ENCODE data around the gene SLC13A1.
A peak's percentile ranks its signal among the peaks of the same experiment; 100 is the strongest.

SLC13A1 gene

DNA sequence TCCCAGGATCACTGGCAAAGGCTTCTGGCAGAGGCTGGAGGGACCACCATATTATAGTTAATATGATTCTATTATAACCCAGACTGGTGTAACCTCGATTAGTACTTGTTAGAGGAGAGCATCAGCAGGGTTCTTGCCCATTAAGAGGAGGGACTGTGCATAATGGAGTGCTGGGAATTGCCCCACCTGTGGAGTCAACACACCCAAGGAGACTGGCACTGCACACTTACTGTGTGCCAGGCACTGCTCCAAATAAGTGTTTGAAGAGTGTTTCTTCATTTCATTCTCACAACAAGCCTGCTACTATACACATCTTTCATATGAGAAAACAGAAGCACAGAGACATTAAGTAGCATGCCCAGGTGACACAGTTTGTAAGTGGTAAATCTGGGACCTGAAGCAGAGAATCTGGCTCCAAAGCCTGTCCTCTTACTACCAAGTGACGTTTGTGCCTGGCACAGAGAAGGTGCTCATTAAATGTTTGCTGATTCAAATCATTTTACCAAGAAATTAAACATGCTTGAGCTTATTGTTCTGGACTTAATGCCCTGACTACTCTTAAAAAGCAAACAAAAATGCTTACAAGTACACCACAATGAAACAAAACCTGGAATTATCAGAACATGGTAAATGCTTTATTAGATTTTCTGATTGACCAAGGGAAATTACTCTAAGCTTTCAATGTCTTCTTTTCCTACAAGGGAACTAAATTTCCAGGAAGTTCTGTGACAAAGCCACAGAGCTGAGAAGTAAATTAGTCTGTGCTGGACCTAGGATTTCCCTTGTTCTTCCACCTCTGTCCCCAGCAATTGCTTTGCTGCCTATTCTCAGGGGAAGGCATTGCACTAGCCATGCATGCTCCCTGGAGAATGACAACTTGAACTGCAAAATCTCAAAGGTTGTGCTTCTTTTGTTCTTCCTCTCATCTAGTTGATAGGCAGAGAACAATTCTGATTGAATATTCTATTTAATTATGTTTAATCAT is 809 bp downstream of the SLC13A1 start:
- TF ChIP-seq POLR2AphosphoS5 (IDR thresholded peaks at IDR 0.05; ENCODE audit: low read depth, low read length) = no peak
- DNase-seq (ENCODE audit: insufficient read length, low spot score) = no peak
- FAIRE-seq = no peak

DNA sequence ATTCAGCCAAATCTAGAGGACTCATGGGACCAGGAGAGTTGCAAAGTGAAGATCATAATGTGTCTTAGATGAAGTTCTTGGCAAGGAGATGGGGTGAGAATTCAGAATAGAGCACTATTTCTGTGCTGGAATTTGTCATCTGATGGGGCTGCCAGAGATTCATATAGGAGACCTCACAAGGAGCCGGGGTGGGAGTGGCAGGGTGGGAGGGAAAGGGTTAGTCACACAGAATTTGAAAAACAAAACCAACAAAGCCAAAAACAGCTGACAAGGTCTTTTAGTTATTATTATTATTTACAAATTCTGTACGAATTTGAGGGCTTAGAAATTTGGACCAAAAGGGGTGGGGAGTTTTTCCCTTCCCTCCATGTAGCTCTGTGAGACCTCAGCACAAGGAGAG is 1.7 kb downstream of the SLC13A1 start:
- FAIRE-seq = no peak
- DNase-seq (ENCODE audit: insufficient read length, low spot score) = no peak
- no peak for TF ChIP-seq PAX5 (IDR thresholded peaks at IDR 0.05; ENCODE audit: insufficient read depth, low read length, severe bottlenecking)
- TF ChIP-seq TAF1 (IDR thresholded peaks at IDR 0.05; ENCODE audit: low read depth, low read length) = no peak
- no peak for TF ChIP-seq POLR2A (IDR thresholded peaks at IDR 0.05; ENCODE audit: low read depth, low read length)
- TF ChIP-seq POU2F2 (IDR thresholded peaks at IDR 0.05; ENCODE audit: low read depth, low read length) = no peak
- TF ChIP-seq SPI1 (IDR thresholded peaks at IDR 0.05; ENCODE audit: low read depth, low read length) = no peak

DNA sequence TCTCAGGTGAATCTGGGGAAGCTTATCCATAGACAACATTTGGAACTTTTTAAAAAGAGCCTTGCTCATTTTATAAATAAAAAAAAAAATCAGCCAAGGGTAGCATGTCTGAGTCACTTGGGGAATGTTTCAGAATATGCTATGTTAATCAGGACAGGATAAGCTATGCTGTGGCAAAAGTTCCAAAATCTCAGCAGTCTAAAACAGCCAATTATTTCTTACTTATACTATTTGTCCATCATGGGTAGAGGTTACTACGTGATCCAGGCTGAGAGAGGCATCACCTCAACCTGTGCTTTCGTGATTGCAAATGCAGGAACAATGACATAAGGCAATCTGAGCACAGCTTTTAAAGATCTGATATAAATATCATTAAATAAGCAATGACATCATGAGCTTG is 6.5 kb downstream of the SLC13A1 start:
- DNase-seq (ENCODE audit: insufficient read length, low spot score) = no peak
- TF ChIP-seq POU2F2 (IDR thresholded peaks at IDR 0.05; ENCODE audit: low read depth, low read length) = no peak
- no peak for TF ChIP-seq TAF1 (IDR thresholded peaks at IDR 0.05; ENCODE audit: low read depth, low read length)
- no peak for TF ChIP-seq POLR2A (IDR thresholded peaks at IDR 0.05; ENCODE audit: low read depth, low read length)
- no peak for TF ChIP-seq SPI1 (IDR thresholded peaks at IDR 0.05; ENCODE audit: low read depth, low read length)
- TF ChIP-seq PAX5 (IDR thresholded peaks at IDR 0.05; ENCODE audit: insufficient read depth, low read length, severe bottlenecking) = no peak
- TF ChIP-seq POLR2AphosphoS5 (IDR thresholded peaks at IDR 0.05; ENCODE audit: low read depth, low read length) = no peak
- no peak for FAIRE-seq

DNA sequence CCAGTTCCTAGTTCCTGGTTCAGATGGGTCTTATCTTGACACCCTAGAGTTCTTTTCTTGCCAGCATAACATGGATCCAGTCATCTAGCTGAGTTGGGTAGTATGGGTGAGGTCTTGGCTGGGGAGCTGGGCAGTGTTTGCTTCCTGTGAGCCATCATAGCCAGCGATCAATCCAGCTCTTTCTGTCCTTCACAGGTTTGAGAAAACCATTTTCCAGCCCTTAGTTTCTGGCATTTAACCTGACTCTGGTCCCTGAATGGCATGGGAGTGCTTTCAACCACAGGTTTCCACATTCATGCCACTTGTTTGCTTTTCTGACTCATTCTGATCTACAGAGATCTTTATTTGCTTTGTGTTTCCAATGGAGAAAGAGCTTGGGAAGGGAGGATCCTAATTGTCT is 8.6 kb downstream of the SLC13A1 start:
- peak; percentile 69 for FAIRE-seq
- TF ChIP-seq POLR2A (IDR thresholded peaks at IDR 0.05; ENCODE audit: low read depth, low read length) (no peak), TAF1 (IDR thresholded peaks at IDR 0.05; ENCODE audit: low read depth, low read length) (no peak), PAX5 (IDR thresholded peaks at IDR 0.05; ENCODE audit: insufficient read depth, low read length, severe bottlenecking) (no peak), SPI1 (IDR thresholded peaks at IDR 0.05; ENCODE audit: low read depth, low read length) (no peak), POU2F2 (IDR thresholded peaks at IDR 0.05; ENCODE audit: low read depth, low read length) (no peak), POLR2AphosphoS5 (IDR thresholded peaks at IDR 0.05; ENCODE audit: low read depth, low read length) (no peak)
- DNase-seq (ENCODE audit: insufficient read length, low spot score) = no peak

DNA sequence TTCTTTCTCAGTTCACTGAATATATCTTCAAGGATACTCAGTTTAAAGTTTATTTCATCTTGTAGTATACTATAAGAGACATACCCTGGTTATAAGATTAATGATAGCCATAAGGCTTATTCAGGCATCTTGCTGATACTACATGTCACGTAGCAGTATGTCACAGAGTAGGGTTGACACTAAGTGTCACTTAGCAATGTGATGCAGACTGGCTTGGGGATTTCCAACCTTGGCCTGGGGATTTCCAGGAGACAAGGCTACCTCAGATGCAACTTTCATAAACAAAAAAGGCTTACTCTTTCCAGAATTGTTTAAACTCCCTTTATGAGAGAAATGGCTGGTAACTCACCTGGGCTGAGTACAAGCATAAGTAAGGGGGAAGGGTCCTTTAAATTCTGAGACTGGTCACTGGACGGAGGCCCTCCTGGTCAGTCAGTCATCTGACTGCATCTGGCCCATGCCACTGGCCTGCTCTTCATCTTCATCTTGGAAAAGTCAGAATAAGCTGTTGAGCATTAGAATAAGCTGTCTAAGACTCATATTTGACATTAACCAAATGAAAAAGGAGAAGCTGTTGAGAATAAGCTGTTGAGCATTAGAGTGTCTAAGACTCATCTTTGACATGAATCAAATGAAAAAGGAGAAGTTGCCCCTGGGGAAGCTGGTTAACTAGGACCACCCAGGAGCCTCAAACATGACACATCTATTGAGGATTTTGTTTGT is 9.5 kb downstream of the SLC13A1 start:
- FAIRE-seq = peak; percentile 97
- no peak for DNase-seq (ENCODE audit: insufficient read length, low spot score)
- TF ChIP-seq SPI1 (IDR thresholded peaks at IDR 0.05; ENCODE audit: low read depth, low read length) = peak; percentile 44
- 0 out of 2 replicates have a peak, but pooled peaks have one; percentile 59 for TF ChIP-seq POU2F2 (IDR thresholded peaks at IDR 0.05; ENCODE audit: low read depth, low read length)
- peak; percentile 12; the same call in 1 of the 2 replicates for TF ChIP-seq POLR2A (IDR thresholded peaks at IDR 0.05; ENCODE audit: low read depth, low read length)
- no peak for TF ChIP-seq POLR2AphosphoS5 (IDR thresholded peaks at IDR 0.05; ENCODE audit: low read depth, low read length)

DNA sequence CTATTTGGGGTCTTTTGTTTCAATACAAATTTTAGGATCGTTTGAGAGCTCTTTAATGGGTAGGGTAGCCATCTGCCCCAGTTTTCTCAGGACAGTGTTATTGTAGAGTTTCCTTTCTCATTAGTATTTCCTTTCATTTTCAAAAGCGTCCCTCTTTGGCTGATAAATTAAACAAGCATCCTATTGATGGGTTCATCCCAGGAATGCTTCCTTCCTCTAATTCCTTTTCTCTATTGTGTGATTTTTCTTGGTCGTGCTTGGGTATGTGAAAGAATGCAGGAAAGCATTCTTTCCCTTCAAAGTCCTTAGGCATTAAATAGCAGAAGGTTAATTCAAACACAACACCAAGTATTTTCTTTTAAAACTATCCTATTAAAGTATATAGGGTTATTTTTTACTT is 14.0 kb downstream of the SLC13A1 start:
- TF ChIP-seq TAF1 (IDR thresholded peaks at IDR 0.05; ENCODE audit: low read depth, low read length) = no peak
- TF ChIP-seq POU2F2 (IDR thresholded peaks at IDR 0.05; ENCODE audit: low read depth, low read length) = no peak
- no peak for TF ChIP-seq PAX5 (IDR thresholded peaks at IDR 0.05; ENCODE audit: insufficient read depth, low read length, severe bottlenecking)
- TF ChIP-seq SPI1 (IDR thresholded peaks at IDR 0.05; ENCODE audit: low read depth, low read length) = no peak
- TF ChIP-seq POLR2AphosphoS5 (IDR thresholded peaks at IDR 0.05; ENCODE audit: low read depth, low read length) = no peak
- no peak for TF ChIP-seq POLR2A (IDR thresholded peaks at IDR 0.05; ENCODE audit: low read depth, low read length)
- DNase-seq (ENCODE audit: insufficient read length, low spot score) = no peak
- no peak for FAIRE-seq

DNA sequence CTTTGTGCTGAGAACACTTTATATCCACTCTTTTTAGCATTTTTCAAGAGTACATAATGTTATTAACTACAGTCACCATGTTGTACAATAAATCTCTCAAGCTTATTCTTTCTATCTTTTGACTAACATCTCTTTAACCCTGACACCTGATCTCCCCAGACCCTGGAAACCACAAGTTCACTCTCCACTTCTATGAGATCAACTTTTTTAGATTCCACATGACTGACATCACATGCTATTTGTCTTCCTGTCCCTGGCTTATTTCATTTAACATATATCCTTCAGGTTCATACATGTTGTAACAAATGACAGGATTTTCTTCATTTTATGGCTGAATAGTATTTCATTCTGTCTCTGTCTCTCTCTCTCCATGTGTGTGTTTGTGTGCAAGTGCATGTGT is 15.5 kb downstream of the SLC13A1 start:
- DNase-seq (ENCODE audit: insufficient read length, low spot score) (no peak), FAIRE-seq (no peak)
- no peak for TF ChIP-seq POLR2AphosphoS5 (IDR thresholded peaks at IDR 0.05; ENCODE audit: low read depth, low read length)
- no peak for TF ChIP-seq TAF1 (IDR thresholded peaks at IDR 0.05; ENCODE audit: low read depth, low read length)
- no peak for TF ChIP-seq POU2F2 (IDR thresholded peaks at IDR 0.05; ENCODE audit: low read depth, low read length)
- no peak for TF ChIP-seq SPI1 (IDR thresholded peaks at IDR 0.05; ENCODE audit: low read depth, low read length)
- no peak for TF ChIP-seq POLR2A (IDR thresholded peaks at IDR 0.05; ENCODE audit: low read depth, low read length)
- TF ChIP-seq PAX5 (IDR thresholded peaks at IDR 0.05; ENCODE audit: insufficient read depth, low read length, severe bottlenecking) = no peak

DNA sequence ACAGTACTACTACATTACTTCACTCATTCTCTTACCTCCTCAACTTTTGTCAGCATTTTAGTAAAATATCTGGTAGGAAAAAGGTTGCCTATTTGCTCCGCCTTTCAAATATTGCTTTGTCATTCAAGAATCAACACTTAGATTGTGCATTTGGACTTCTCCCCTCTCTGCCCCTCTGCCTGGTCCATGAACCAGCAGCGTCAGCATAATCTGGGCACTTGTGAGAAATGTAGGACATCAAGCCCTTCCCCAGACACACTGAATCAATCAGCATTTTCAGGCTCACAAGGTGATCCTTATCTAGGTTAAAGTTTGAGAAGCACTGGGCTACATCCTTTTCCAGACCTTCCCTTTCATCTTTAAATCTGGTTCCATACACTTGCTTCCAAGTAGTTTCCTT is 16.3 kb downstream of the SLC13A1 start:
- no peak for DNase-seq (ENCODE audit: insufficient read length, low spot score)
- no peak for TF ChIP-seq POU2F2 (IDR thresholded peaks at IDR 0.05; ENCODE audit: low read depth, low read length)
- no peak for TF ChIP-seq SPI1 (IDR thresholded peaks at IDR 0.05; ENCODE audit: low read depth, low read length)
- no peak for TF ChIP-seq PAX5 (IDR thresholded peaks at IDR 0.05; ENCODE audit: insufficient read depth, low read length, severe bottlenecking)
- TF ChIP-seq TAF1 (IDR thresholded peaks at IDR 0.05; ENCODE audit: low read depth, low read length) = no peak
- no peak for TF ChIP-seq POLR2AphosphoS5 (IDR thresholded peaks at IDR 0.05; ENCODE audit: low read depth, low read length)
- no peak for TF ChIP-seq POLR2A (IDR thresholded peaks at IDR 0.05; ENCODE audit: low read depth, low read length)
- FAIRE-seq = no peak

DNA sequence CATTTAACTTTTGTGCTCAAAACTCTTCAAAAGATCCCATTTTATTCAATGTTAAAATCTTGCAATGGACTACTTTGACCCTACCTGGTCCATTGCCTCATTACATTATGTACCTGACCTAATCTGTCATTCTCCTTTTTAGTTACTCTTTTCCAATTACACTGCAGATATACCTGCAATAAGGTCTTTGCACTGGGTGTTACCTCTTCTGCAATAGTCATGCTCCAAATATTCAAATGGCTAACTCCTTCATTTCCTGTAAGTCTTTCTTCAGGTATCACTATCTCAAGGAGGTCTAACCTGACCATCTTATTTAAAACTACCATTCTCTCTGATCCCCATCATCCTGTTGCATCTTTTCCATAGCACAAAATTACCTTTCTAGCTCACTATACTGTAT is 22.3 kb downstream of the SLC13A1 start:
- DNase-seq (ENCODE audit: insufficient read length, low spot score) = no peak
- FAIRE-seq = no peak
- TF ChIP-seq TAF1 (IDR thresholded peaks at IDR 0.05; ENCODE audit: low read depth, low read length) (no peak), PAX5 (IDR thresholded peaks at IDR 0.05; ENCODE audit: insufficient read depth, low read length, severe bottlenecking) (no peak), SPI1 (IDR thresholded peaks at IDR 0.05; ENCODE audit: low read depth, low read length) (no peak), POLR2A (IDR thresholded peaks at IDR 0.05; ENCODE audit: low read depth, low read length) (no peak), POLR2AphosphoS5 (IDR thresholded peaks at IDR 0.05; ENCODE audit: low read depth, low read length) (no peak), POU2F2 (IDR thresholded peaks at IDR 0.05; ENCODE audit: low read depth, low read length) (no peak)
